H9 (cell line): ENCODE results near the gene APAF1. TPM values are rescaled to one million over a fixed set of nuclear protein-coding genes. Genes with fewer than 3 reads are reported as not detected.

Source experiments
- DNase-seq: peaks from one replicate; pipeline ENCODE4 v3.0.0-alpha.2; 2017
- H2AFZ ChIP-seq: one replicate; pipeline ENCODE4 v1.6.1; 2013; ENCODE audit warnings: mild to moderate bottlenecking, low read length, control low read depth, moderate library complexity
- H2AK5ac ChIP-seq: 2 replicates; pipeline ENCODE4 v1.6.1; 2013; ENCODE audit warnings: low read length, control low read depth, mixed read lengths; ENCODE audit not compliant: insufficient read length
- H2BK120ac ChIP-seq: one replicate; pipeline ENCODE4 v1.6.1; 2013; ENCODE audit warnings: low read depth, mild to moderate bottlenecking, low read length, control low read depth, inconsistent platforms; ENCODE audit not compliant: poor library complexity, severe bottlenecking
- H2BK12ac ChIP-seq: 2 replicates; pipeline ENCODE4 v1.6.1; 2013; ENCODE audit warnings: low read length, control low read depth, mixed read lengths, low read depth; ENCODE audit not compliant: insufficient read length
- H2BK15ac ChIP-seq: 2 replicates; pipeline ENCODE4 v1.6.1; 2013; ENCODE audit warnings: low read depth, low read length, control low read depth
- H2BK20ac ChIP-seq: one replicate; pipeline ENCODE4 v1.6.1; 2013; ENCODE audit warnings: low read depth, mild to moderate bottlenecking, low read length, control low read depth, inconsistent platforms; ENCODE audit not compliant: poor library complexity, severe bottlenecking
- H2BK5ac ChIP-seq: 2 replicates; pipeline ENCODE4 v1.6.1; 2013; ENCODE audit warnings: low read length, control low read depth, mixed read lengths; ENCODE audit not compliant: insufficient read length
- H3K14ac ChIP-seq: 2 replicates; pipeline ENCODE4 v1.6.1; 2013; ENCODE audit warnings: low read length, control low read depth; ENCODE audit not compliant: insufficient read depth
- H3K18ac ChIP-seq: 2 replicates; pipeline ENCODE4 v1.6.1; 2013; ENCODE audit warnings: low read depth, mild to moderate bottlenecking, mixed read lengths, low read length, control low read depth; ENCODE audit not compliant: insufficient read length
- H3K23ac ChIP-seq: 2 replicates; pipeline ENCODE4 v1.6.1; 2013; ENCODE audit warnings: low read length, control low read depth, mixed read lengths, low read depth; ENCODE audit not compliant: insufficient read length
- H3K23me2 ChIP-seq: 2 replicates; pipeline ENCODE4 v1.6.1; 2013; ENCODE audit warnings: low read depth, mild to moderate bottlenecking, mixed read lengths, low read length, control low read depth; ENCODE audit not compliant: insufficient read length, poor library complexity, severe bottlenecking
- H3K27ac ChIP-seq: 2 replicates; pipeline ENCODE4 v1.5.1; 2013; ENCODE audit warnings: low read length, control low read depth, mixed read lengths, low read depth; ENCODE audit not compliant: insufficient read length
- H3K27me3 ChIP-seq: 2 replicates; pipeline ENCODE4 v1.6.1; 2013; ENCODE audit warnings: low read length, control low read depth, inconsistent platforms; ENCODE audit not compliant: insufficient read depth
- H3K4ac ChIP-seq: 2 replicates; pipeline ENCODE4 v1.6.1; 2013; ENCODE audit warnings: low read depth, mild to moderate bottlenecking, control low read depth, inconsistent platforms, low read length, moderate library complexity
- H3K4me1 ChIP-seq: 2 replicates; pipeline ENCODE4 v1.6.1; 2013; ENCODE audit warnings: low read length, control low read depth, inconsistent platforms; ENCODE audit not compliant: insufficient read depth
- H3K4me2 ChIP-seq: 2 replicates; pipeline ENCODE4 v1.6.1; 2013; ENCODE audit warnings: low read length, control low read depth, mixed read lengths; ENCODE audit not compliant: insufficient read length, insufficient read depth
- H3K56ac ChIP-seq: 2 replicates; pipeline ENCODE4 v1.6.1; 2013; ENCODE audit warnings: low read depth, mild to moderate bottlenecking, mixed read lengths, low read length, control low read depth; ENCODE audit not compliant: insufficient read length
- H3K79me1 ChIP-seq: 2 replicates; pipeline ENCODE4 v1.6.1; 2013; ENCODE audit warnings: low read depth, mild to moderate bottlenecking, moderate library complexity, low read length, control low read depth, inconsistent platforms; ENCODE audit not compliant: insufficient read depth, poor library complexity, severe bottlenecking
- H3K79me2 ChIP-seq: 2 replicates; pipeline ENCODE4 v1.6.1; 2013; ENCODE audit warnings: low read length, control low read depth, inconsistent platforms; ENCODE audit not compliant: insufficient read depth
- H3K9ac ChIP-seq: 2 replicates; pipeline ENCODE4 v1.6.1; 2013; ENCODE audit warnings: low read length, control low read depth, mixed read lengths; ENCODE audit not compliant: insufficient read length; ENCODE audit errors: extremely low read depth
- H3K9me3 ChIP-seq: one replicate; pipeline ENCODE4 v1.6.1; 2013; ENCODE audit warnings: low read depth, low read length, inconsistent platforms; ENCODE audit not compliant: control insufficient read depth
- H3T11ph ChIP-seq: one replicate; pipeline ENCODE4 v1.6.1; 2013; ENCODE audit warnings: mild to moderate bottlenecking, low read length, control low read depth, inconsistent platforms
- H4K20me1 ChIP-seq: one replicate; pipeline ENCODE4 v1.6.1; 2013; ENCODE audit not compliant: control insufficient read depth, insufficient read length, insufficient read depth
- H4K5ac ChIP-seq: 2 replicates; pipeline ENCODE4 v1.6.1; 2013; ENCODE audit warnings: low read depth, mild to moderate bottlenecking, mixed read lengths, low read length, control low read depth; ENCODE audit not compliant: insufficient read length
- H4K8ac ChIP-seq: replicated peaks from 2 replicates; pipeline ENCODE4 v1.6.1; 2013; ENCODE audit warnings: low read length, control low read depth, mixed read lengths, low read depth; ENCODE audit not compliant: insufficient read length
- H4K91ac ChIP-seq: 2 replicates; pipeline ENCODE4 v1.6.1; 2013; ENCODE audit warnings: low read depth, mild to moderate bottlenecking, moderate library complexity, mixed read lengths, low read length, control low read depth; ENCODE audit not compliant: insufficient read length
- H3K27ac Mint-ChIP-seq, 3 experiments: 2 replicates in 2 of 3; 3 replicates in 1 of 3; pipeline ENCODE4 v1.8.0; 2020 to 2021; ENCODE audit warnings: mixed read lengths in 3 of 3, mild to moderate bottlenecking in 1 of 3, moderate library complexity in 1 of 3
- H3K27me3 Mint-ChIP-seq: 2 replicates; pipeline ENCODE4 v1.8.0; 2021; ENCODE audit warnings: low read depth, mild to moderate bottlenecking, moderate library complexity, mixed read lengths
- H3K36me3 Mint-ChIP-seq, 3 experiments: 2 replicates in 2 of 3; 3 replicates in 1 of 3; pipeline ENCODE4 v1.8.0; 2020 to 2021; ENCODE audit warnings: low read depth in 3 of 3, mixed read lengths in 3 of 3; ENCODE audit not compliant: insufficient read depth in 1 of 3
- H3K4me1 Mint-ChIP-seq, 2 experiments: 2 replicates each; pipeline ENCODE4 v1.8.0; 2020; ENCODE audit warnings: mixed read lengths in 2 of 2
- H3K4me3 Mint-ChIP-seq, 2 experiments: 2 replicates in 1 of 2; 3 replicates in 1 of 2; pipeline ENCODE4 v1.8.0; 2020 to 2021; ENCODE audit warnings: mild to moderate bottlenecking in 2 of 2, mixed read lengths in 2 of 2, moderate library complexity in 1 of 2
- H3K9me3 Mint-ChIP-seq, 2 experiments: 2 replicates in 1 of 2; 3 replicates in 1 of 2; pipeline ENCODE4 v1.8.0; 2020; ENCODE audit warnings: mild to moderate bottlenecking in 2 of 2, mixed read lengths in 2 of 2, moderate library complexity in 1 of 2
- WGBS: extraction: QIAGEN DNeasy Blood & Tissue Kit; methylation state at CpG from one replicate; pipeline ENCODE4 v1.1.7; 2013; ENCODE audit warnings: missing lambda C conversion rate, low lambda C conversion rate, mixed read lengths; ENCODE audit not compliant: insufficient read length; ENCODE audit errors: extremely low coverage; 5-methylcytosine and 5-hydroxymethylcytosine counted together
- total RNA-seq: library from RNA; stranded (reverse); gene quantifications from 2 replicates; pipeline ENCODE4 v1.2.1, GENCODE V29; 2021
- TF ChIP-seq, protein P1 (sequence below): fragments of 200-600 bp; sonication (generic); conservative IDR thresholded peaks from 3 replicates; pipeline ENCODE4 v1.8.0; 2021; ENCODE audit warnings: antibody characterized with exemption, mild to moderate bottlenecking

APAF1 gene
- total RNA-seq, 1 experiment from 2014 or later: 16.5 TPM

- Histone ChIP-seq H3K4me1 (peaks cover 3% of the 10 kb centered on the region; the same call in 1 of the 2 replicates), H2BK5ac (no peak overlapping the region), H3K9ac (no peak overlapping the region), H3K14ac (no peak overlapping the region), H3K56ac (no peak overlapping the region), H3K9me3 (no peaks in the 10 kb centered on the region), H4K91ac (no peak overlapping the region), H3K18ac (no peak overlapping the region), H3K4me2 (no peak overlapping the region), H2BK120ac (no peak overlapping the region), H3K79me1 (no peaks in the 10 kb centered on the region), H2BK15ac (no peak overlapping the region), H2BK12ac (no peak overlapping the region), H3K23me2 (no peaks in the 10 kb centered on the region), H4K8ac (no peak overlapping the region), H3T11ph (no peak overlapping the region), H2AK5ac (no peak overlapping the region), H3K4ac (no peak overlapping the region), H3K79me2 (no peaks in the 10 kb centered on the region), H4K20me1 (no peaks in the 10 kb centered on the region), H2AFZ (no peak overlapping the region), H2BK20ac (no peak overlapping the region), H3K27ac (no peak overlapping the region), H3K27me3 (no peaks in the 10 kb centered on the region), H3K23ac (no peak overlapping the region), H4K5ac (no peak overlapping the region)
- TF ChIP-seq, protein P1, sequence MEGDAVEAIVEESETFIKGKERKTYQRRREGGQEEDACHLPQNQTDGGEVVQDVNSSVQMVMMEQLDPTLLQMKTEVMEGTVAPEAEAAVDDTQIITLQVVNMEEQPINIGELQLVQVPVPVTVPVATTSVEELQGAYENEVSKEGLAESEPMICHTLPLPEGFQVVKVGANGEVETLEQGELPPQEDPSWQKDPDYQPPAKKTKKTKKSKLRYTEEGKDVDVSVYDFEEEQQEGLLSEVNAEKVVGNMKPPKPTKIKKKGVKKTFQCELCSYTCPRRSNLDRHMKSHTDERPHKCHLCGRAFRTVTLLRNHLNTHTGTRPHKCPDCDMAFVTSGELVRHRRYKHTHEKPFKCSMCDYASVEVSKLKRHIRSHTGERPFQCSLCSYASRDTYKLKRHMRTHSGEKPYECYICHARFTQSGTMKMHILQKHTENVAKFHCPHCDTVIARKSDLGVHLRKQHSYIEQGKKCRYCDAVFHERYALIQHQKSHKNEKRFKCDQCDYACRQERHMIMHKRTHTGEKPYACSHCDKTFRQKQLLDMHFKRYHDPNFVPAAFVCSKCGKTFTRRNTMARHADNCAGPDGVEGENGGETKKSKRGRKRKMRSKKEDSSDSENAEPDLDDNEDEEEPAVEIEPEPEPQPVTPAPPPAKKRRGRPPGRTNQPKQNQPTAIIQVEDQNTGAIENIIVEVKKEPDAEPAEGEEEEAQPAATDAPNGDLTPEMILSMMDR: no peak
- Mint-ChIP-seq H3K9me3 (no peaks in the 10 kb centered on the region), H3K36me3 (no peaks in the 10 kb centered on the region), H3K4me1 (peaks cover 15 to 22% of the 10 kb centered on the region in 2 experiments), H3K27me3 (peaks cover 24% of the 10 kb centered on the region), H3K4me3 (no peak overlapping the region), H3K27ac (no peak overlapping the region)
- WGBS: no CpG with 5 or more reads among the region's 3 CpGs
- DNase-seq: no peak
Measured at GRCh38 chr12:98744680-98745079, 99.6 kb downstream of the APAF1 start.
